OCI-LY7 (cell line): Measurements from ENCODE around the gene LGR6.

ENCODE experiments used
- CTCF ChIP-seq: fragments of 200-600 bp; sonication (generic); conservative IDR thresholded peaks from 2 replicates; pipeline ENCODE4 v1.5.1; 2014; ENCODE audit warnings: mild to moderate bottlenecking, antibody characterized with exemption, low read length, moderate library complexity, mixed read lengths
- EZH2phosphoT487 ChIP-seq: fragments of 200-600 bp; sonication (generic); IDR thresholded peaks from 2 replicates; pipeline ENCODE4 v1.6.1; 2018; ENCODE audit warnings: low read depth, borderline replicate concordance, mild to moderate bottlenecking, mixed run types, antibody characterized with exemption, low read length, moderate library complexity, mixed read lengths

DNA sequence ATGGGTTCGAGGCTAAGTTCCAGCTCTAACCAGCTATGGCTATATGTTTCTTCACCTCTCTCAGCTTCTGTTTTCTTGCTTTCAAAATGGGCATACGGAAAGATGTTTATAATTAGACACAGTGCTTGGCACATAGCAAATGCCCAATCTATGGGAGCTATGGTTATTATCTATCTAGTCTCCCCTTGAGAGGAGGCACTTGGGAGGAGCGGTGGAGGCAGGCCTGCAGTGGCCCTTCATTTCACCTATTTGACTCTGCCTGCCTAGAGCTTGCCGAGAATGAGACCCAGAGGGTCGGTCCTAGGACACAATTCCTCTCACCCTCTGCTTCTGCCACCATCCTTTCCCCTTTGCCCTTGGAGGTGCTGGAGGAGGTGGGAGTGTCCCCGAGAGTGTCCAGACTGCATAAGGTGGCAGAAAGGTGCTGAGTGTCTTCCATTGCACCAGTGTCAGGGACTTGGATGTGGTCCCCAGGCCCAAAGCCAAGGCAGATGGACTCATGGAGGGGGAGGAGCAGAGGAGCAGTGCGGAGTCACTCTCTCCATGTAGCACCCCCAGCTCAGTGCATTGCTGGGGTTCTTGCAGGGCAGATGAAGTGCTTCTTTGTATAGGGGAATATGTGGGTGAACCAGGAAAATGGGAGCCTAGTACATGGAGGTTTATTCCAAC, 9.0 kb downstream of the LGR6 start:
- TF ChIP-seq CTCF (no peak), EZH2phosphoT487 (no peak)
